RWPE2 (cell line): Measurements from ENCODE around the gene CYBB.

Experiments
- ATAC-seq: fragments of 200-7000 bp; cut with Tn5 transposase; 3 replicates; pipeline ENCODE4 v1.9.1; 2021; ENCODE audit warnings: low read depth
- DNase-seq: peaks from one replicate; pipeline ENCODE4 v3.0.0-alpha.2; 2020; ENCODE audit warnings: low spot score
- H3K27ac ChIP-seq: fragments of 450-650 bp; 2 replicates; pipeline ENCODE4 v1.5.1; 2017; ENCODE audit warnings: mild to moderate bottlenecking; ENCODE audit not compliant: poor library complexity, severe bottlenecking
- H3K27me3 ChIP-seq: fragments of 250-450 bp; sonication (Bioruptor Pico); 2 replicates; pipeline ENCODE4 v1.5.1; 2021; ENCODE audit warnings: mild to moderate bottlenecking, moderate library complexity; ENCODE audit not compliant: insufficient read depth, poor library complexity, severe bottlenecking
- H3K36me3 ChIP-seq: fragments of 250-450 bp; sonication (Bioruptor Pico); 2 replicates; pipeline ENCODE4 v1.5.1; 2020; ENCODE audit warnings: low read depth, mild to moderate bottlenecking, moderate library complexity
- H3K4me1 ChIP-seq: fragments of 250-450 bp; sonication (Bioruptor Pico); 2 replicates; pipeline ENCODE4 v1.5.1; 2021; ENCODE audit warnings: mild to moderate bottlenecking, moderate library complexity; ENCODE audit not compliant: insufficient read depth, poor library complexity, severe bottlenecking
- H3K4me3 ChIP-seq: fragments of 250-450 bp; sonication (Bioruptor Pico); 2 replicates; pipeline ENCODE4 v1.5.1; 2021; ENCODE audit warnings: mild to moderate bottlenecking, moderate library complexity; ENCODE audit not compliant: severe bottlenecking
- H3K9me3 ChIP-seq: fragments of 250-450 bp; sonication (Bioruptor Pico); 2 replicates; pipeline ENCODE4 v1.5.1; 2021; ENCODE audit warnings: mild to moderate bottlenecking, moderate library complexity; ENCODE audit not compliant: severe bottlenecking
- CTCF ChIP-seq: fragments of 450-650 bp; IDR thresholded peaks from one replicate; pipeline ENCODE4 v1.5.1; 2017; ENCODE audit warnings: mild to moderate bottlenecking, moderate library complexity; ENCODE audit not compliant: poor library complexity, severe bottlenecking

CYBB gene

GRCh38 chrX:37820646-37821045 lies 40.8 kb downstream of the CYBB start:
- Histone ChIP-seq H3K4me3 (no peak overlapping the region), H3K4me1 (no peaks in the 10 kb centered on the region), H3K27ac (no peak overlapping the region), H3K27me3 (no peaks in the 10 kb centered on the region), H3K36me3 (no peaks in the 10 kb centered on the region), H3K9me3 (no peaks in the 10 kb centered on the region)
- no peak for DNase-seq
- no peak for TF ChIP-seq CTCF
- ATAC-seq = no peak

GRCh38 chrX:37824491-37825214 lies 44.8 kb downstream of the CYBB start:
- H3K4me3 ChIP-seq = no peak overlapping the region
- no peaks in the 10 kb centered on the region for H3K4me1 ChIP-seq
- no peak for TF ChIP-seq CTCF
- no peak overlapping the region for H3K27ac ChIP-seq
- no peak for DNase-seq
- H3K9me3 ChIP-seq = no peaks in the 10 kb centered on the region
- no peaks in the 10 kb centered on the region for H3K27me3 ChIP-seq
- H3K36me3 ChIP-seq = no peaks in the 10 kb centered on the region
- ATAC-seq = no peak

- H3K9me3 ChIP-seq = no peaks in the 10 kb centered on the region
- no peak for ATAC-seq
- no peaks in the 10 kb centered on the region for H3K4me1 ChIP-seq
- H3K27ac ChIP-seq = no peak overlapping the region
- no peaks in the 10 kb centered on the region for H3K36me3 ChIP-seq
- DNase-seq = no peak
- H3K4me3 ChIP-seq = no peak overlapping the region
- TF ChIP-seq CTCF = peak; percentile 81
- H3K27me3 ChIP-seq = no peaks in the 10 kb centered on the region
Observed at GRCh38 chrX:37825215-37825842, 45.5 kb downstream of the CYBB start.

GRCh38 chrX:37829721-37830120 lies 49.9 kb downstream of the CYBB start:
- Histone ChIP-seq H3K36me3 (no peaks in the 10 kb centered on the region), H3K4me1 (no peaks in the 10 kb centered on the region), H3K9me3 (no peaks in the 10 kb centered on the region), H3K27me3 (no peaks in the 10 kb centered on the region), H3K4me3 (no peak overlapping the region), H3K27ac (no peak overlapping the region)
- ATAC-seq (no peak), DNase-seq (no peak)
- no peak for TF ChIP-seq CTCF

GRCh38 chrX:37830371-37830770 lies 50.5 kb downstream of the CYBB start:
- no peak for TF ChIP-seq CTCF

More at GRCh38 chrX:37830371-37830770, 50.5 kb downstream of the CYBB start:
- DNase-seq (no peak), ATAC-seq (no peak)
- Histone ChIP-seq H3K4me3 (no peak overlapping the region), H3K9me3 (no peaks in the 10 kb centered on the region), H3K4me1 (no peaks in the 10 kb centered on the region), H3K27me3 (no peaks in the 10 kb centered on the region), H3K36me3 (no peaks in the 10 kb centered on the region), H3K27ac (no peak overlapping the region)
